Common myeloid progenitor, CD34-positive (primary cell): ENCODE results near the gene PDZK1.
A peak's percentile ranks its signal among the peaks of the same experiment; 100 is the strongest.
"Not testable (repeated sequence)": the region's sequence is repeated elsewhere in the genome, so short reads cannot be mapped to it uniquely, and the experiment has no call there.

Experiments used
- CTCF ChIA-PET: fragments of 350-600 bp; sonication (Branson Sonifier 250); formaldehyde crosslinking; loops from one replicate; lab custom pipeline; 2021; ENCODE audit warnings: antibody characterized with exemption; lab: Charles Lee
- POLR2A ChIA-PET: fragments of 350-600 bp; sonication (Branson Sonifier 250); formaldehyde crosslinking; loops from one replicate; lab custom pipeline; 2021; ENCODE audit warnings: antibody characterized with exemption; lab: Charles Lee
- DNase-seq, 3 donors: peaks; one replicate each; pipeline versions ENCODE4 v3.0.0 to v3.0.0-alpha.2; 2013
- H3K27ac ChIP-seq, 2 experiments: 1 replicate in 1 of 2; 2 replicates in 1 of 2; pipeline ENCODE4 v1.7.0; 2013; ENCODE audit warnings: inconsistent platforms in 2 of 2, low read length in 2 of 2, mild to moderate bottlenecking in 2 of 2, low read depth in 1 of 2, moderate library complexity in 1 of 2; ENCODE audit not compliant: severe bottlenecking in 2 of 2, insufficient read depth in 1 of 2, poor library complexity in 1 of 2
- H3K27me3 ChIP-seq, 5 experiments: replicated peaks in 2 of 5; 1 replicate in 3 of 5; 2 replicates in 2 of 5; pipeline versions ENCODE4 v1.6.1 to v1.7.0; 2013; ENCODE audit warnings: low read length in 4 of 5, mild to moderate bottlenecking in 2 of 5, moderate library complexity in 2 of 5, inconsistent platforms in 1 of 5; ENCODE audit not compliant: insufficient read depth in 5 of 5, control insufficient read depth in 4 of 5
- H3K36me3 ChIP-seq, 4 experiments: 1 replicate in 2 of 4; 2 replicates in 2 of 4; pipeline versions ENCODE4 v1.6.1 to v1.7.0; 2013; ENCODE audit warnings: low read length in 3 of 4, control low read depth in 1 of 4, mild to moderate bottlenecking in 1 of 4; ENCODE audit not compliant: control insufficient read depth in 4 of 4, insufficient read depth in 4 of 4
- H3K4me1 ChIP-seq, 4 experiments: 1 replicate in 3 of 4; 2 replicates in 1 of 4; pipeline versions ENCODE4 v1.6.1 to v1.7.1; 2013; ENCODE audit warnings: low read length in 3 of 4, mild to moderate bottlenecking in 3 of 4, control low read depth in 1 of 4, inconsistent platforms in 1 of 4, moderate library complexity in 1 of 4; ENCODE audit not compliant: control insufficient read depth in 4 of 4, insufficient read depth in 4 of 4; ENCODE audit errors: control extremely low read depth in 1 of 4
- H3K4me3 ChIP-seq, 7 experiments: 1 replicate in 4 of 7; 2 replicates in 3 of 7; pipeline versions ENCODE4 v1.5.1 to v1.7.0; 2013; ENCODE audit warnings: mild to moderate bottlenecking in 7 of 7, low read length in 6 of 7, moderate library complexity in 6 of 7, inconsistent platforms in 2 of 7, low read depth in 2 of 7, control low read depth in 1 of 7; ENCODE audit not compliant: insufficient read depth in 4 of 7, control insufficient read depth in 1 of 7; ENCODE audit errors: extremely low read depth in 1 of 7
- H3K9me3 ChIP-seq, 5 experiments: 1 replicate in 4 of 5; 2 replicates in 1 of 5; pipeline versions ENCODE4 v1.6.1 to v1.7.1; 2013; ENCODE audit warnings: low read length in 4 of 5, mild to moderate bottlenecking in 2 of 5, inconsistent platforms in 1 of 5, low read depth in 1 of 5, moderate library complexity in 1 of 5; ENCODE audit not compliant: control insufficient read depth in 4 of 5, insufficient read depth in 2 of 5; ENCODE audit errors: control extremely low read depth in 1 of 5
- WGBS: methylation state at CpG from one replicate; pipeline ENCODE4 v1.1.5; 2013; ENCODE audit not compliant: insufficient coverage; 5-methylcytosine and 5-hydroxymethylcytosine counted together

PDZK1 gene

GRCh38 chr1:145730467-145730866 lies 23.3 kb upstream of the PDZK1 start:
- no peak overlapping the region for H3K4me3 ChIP-seq
- WGBS = 83% methylated on average over 2 of the region's 4 CpGs
- CTCF ChIA-PET = interaction anchor here (1.6 kb wide), 1 partner anchor 10 kb away, joined by 5 read pairs; no protein-coding TSS in a partner anchor

GRCh38 chr1:145729666-145730436 lies 22.7 kb upstream of the PDZK1 start:
- H3K36me3 ChIP-seq = no peaks in the 10 kb centered on the region
- no peak overlapping the region for H3K4me3 ChIP-seq
- WGBS = 100% methylated on average over 4 of the region's 5 CpGs
- H3K27me3 ChIP-seq = no peaks in the 10 kb centered on the region
- no peaks in the 10 kb centered on the region for H3K9me3 ChIP-seq
- no peak overlapping the region for H3K27ac ChIP-seq
- POLR2A ChIA-PET = no interaction called here
- no peak for DNase-seq
- H3K4me1 ChIP-seq = no peaks in the 10 kb centered on the region
- CTCF ChIA-PET = interaction anchor here (0.6 to 1.6 kb wide), 2 partner anchors 9 to 117 kb away, joined by 3 to 5 read pairs; no protein-coding TSS in a partner anchor

More at GRCh38 chr1:145730467-145730866, 23.3 kb upstream of the PDZK1 start:
- Histone ChIP-seq H3K4me1 (no peaks in the 10 kb centered on the region), H3K27me3 (no peaks in the 10 kb centered on the region), H3K9me3 (no peaks in the 10 kb centered on the region), H3K36me3 (no peaks in the 10 kb centered on the region), H3K27ac (no peak overlapping the region)
- POLR2A ChIA-PET = no interaction called here
- DNase-seq = no peak

GRCh38 chr1:145729196-145729595 lies 22.0 kb upstream of the PDZK1 start:
- 76% methylated on average over 3 of the region's 5 CpGs for WGBS
- no peak for DNase-seq
- Histone ChIP-seq H3K9me3 (no peaks in the 10 kb centered on the region), H3K36me3 (no peaks in the 10 kb centered on the region), H3K4me3 (no peak overlapping the region), H3K27ac (no peak overlapping the region), H3K27me3 (no peaks in the 10 kb centered on the region), H3K4me1 (no peaks in the 10 kb centered on the region)
- ChIA-PET POLR2A (no interaction called here), CTCF (interaction anchor here (0.6 to 1.6 kb wide), 2 partner anchors 9 to 118 kb away, joined by 3 to 5 read pairs; no protein-coding TSS in a partner anchor)

- POLR2A ChIA-PET, CTCF ChIA-PET, DNase-seq, H3K9me3 ChIP-seq, H3K36me3 ChIP-seq, H3K4me3 ChIP-seq, H3K27ac ChIP-seq, H3K4me1 ChIP-seq: not testable (repeated sequence)
- 80% methylated on average over 1 of the region's 5 CpGs for WGBS
- H3K27me3 ChIP-seq = peaks cover 0 to 11% (median 3%) of the 10 kb centered on the region in 5 experiments
Observed at GRCh38 chr1:145726193-145726592, 19.0 kb upstream of the PDZK1 start.

GRCh38 chr1:145720878-145721671 lies 13.9 kb upstream of the PDZK1 start:
- Histone ChIP-seq H3K27ac (no peak overlapping the region), H3K27me3 (peaks cover 0 to 24% (median 7%) of the 10 kb centered on the region in 5 experiments), H3K9me3 (no peaks in the 10 kb centered on the region), H3K36me3 (no peaks in the 10 kb centered on the region), H3K4me3 (peak overlapping the region; percentile 5 to 75 (median 53)), H3K4me1 (peaks cover 0 to 9% (median 9%) of the 10 kb centered on the region in 4 experiments)
- peak; percentile 39 to 65 (median 63) for DNase-seq
- POLR2A ChIA-PET = no interaction called here
- CTCF ChIA-PET = interaction anchor here (0.7 to 1.9 kb wide), 14 partner anchors 9 to 37 kb away, joined by 3 to 7 read pairs (median 4); no protein-coding TSS in a partner anchor
- WGBS = 9% methylated on average over 38 of the region's 47 CpGs

- Histone ChIP-seq H3K4me3 (peak overlapping the region in 4 of 7 experiments; percentile 53 to 75 (median 64)), H3K4me1 (peaks cover 0 to 9% (median 9%) of the 10 kb centered on the region in 4 experiments), H3K36me3 (no peaks in the 10 kb centered on the region), H3K9me3 (no peaks in the 10 kb centered on the region), H3K27ac (no peak overlapping the region), H3K27me3 (peaks cover 0 to 24% (median 7%) of the 10 kb centered on the region in 5 experiments)
- ChIA-PET POLR2A (no interaction called here), CTCF (interaction anchor here (0.9 to 1.9 kb wide), 8 partner anchors 9 to 118 kb away, joined by 3 to 7 read pairs (median 4); no protein-coding TSS in a partner anchor)
- WGBS = 46% methylated on average over 5 of the region's 5 CpGs
- no peak for DNase-seq
Observed at GRCh38 chr1:145720556-145720877, 13.3 kb upstream of the PDZK1 start.
